ENCODE data around the gene CISH. TPM values are rescaled to one million over a fixed set of nuclear protein-coding genes. Genes with fewer than 3 reads are reported as not detected.

Gene CISH
- total RNA-seq, 1 experiment from 2014 or later: 0.57 TPM

DNA sequence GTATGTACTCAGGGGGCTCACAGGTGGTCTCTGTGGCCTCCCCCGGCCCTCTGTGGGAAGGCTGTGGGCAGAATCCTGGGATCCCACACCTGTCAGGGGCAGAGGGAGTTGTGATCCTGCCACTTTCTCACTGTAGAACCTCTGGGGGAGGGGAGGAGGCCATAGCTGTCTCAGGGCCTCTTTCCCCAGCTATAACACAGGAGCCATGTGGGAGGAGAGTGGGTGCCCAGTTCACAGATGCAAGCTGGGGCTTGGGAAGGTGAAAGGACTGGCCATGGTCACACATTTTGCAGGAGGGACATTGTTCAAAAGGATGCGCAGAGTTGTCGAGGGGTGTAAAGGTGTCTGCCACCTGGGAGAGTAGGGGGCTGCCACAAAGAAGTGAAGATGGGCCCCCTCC, 17.0 kb upstream of the CISH start:
- in situ Hi-C loops (cut with HindIII; ENCODE audit: low pct_unique_long_range_greater_than_20kb, low sequenced_read_pairs) (no loop called here), intact Hi-C loops (cut with micrococcal nuclease; ENCODE audit: unreplicated experiment) (no loop called here)
- BruUV-seq (replicated peaks): no TSS peak
- no peaks in the 10 kb centered on the region for H3K27me3 ChIP-seq (ENCODE audit: control insufficient read depth, insufficient read depth, low read length)
- H3K4me3 ChIP-seq (ENCODE audit: low read depth in 2 of 2, low read length in 2 of 2): no peak overlapping the region
- TF ChIP-seq TCF7L2 (IDR thresholded peaks at IDR 0.05; ENCODE audit: low read depth, low read length): no peak
- TF ChIP-seq SIN3A (IDR thresholded peaks at IDR 0.05; ENCODE audit: borderline replicate concordance, insufficient read depth, low read depth, low read length): no peak
- CTCF ChIA-PET: interaction anchor here (0.6 kb wide), 1 partner anchor 229 kb away, joined by 3 read pairs; no protein-coding TSS in a partner anchor
- no peak for DNase-seq (ENCODE audit: low read depth, low spot score)
- H3K9me3 ChIP-seq (ENCODE audit: control insufficient read depth, insufficient read depth, low read depth, low read length): no peaks in the 10 kb centered on the region
- H3K36me3 ChIP-seq (ENCODE audit: control insufficient read depth, insufficient read depth, low read length): no peaks in the 10 kb centered on the region
- POLR2A ChIA-PET: no interaction called here
- H3K4me1 ChIP-seq (ENCODE audit: control insufficient read depth, insufficient read depth, low read length): no peaks in the 10 kb centered on the region; the same call in 1 of the 2 replicates
- ATAC-seq: no peak
- H3K27ac ChIP-seq (ENCODE audit: low read length): no peak overlapping the region

DNA sequence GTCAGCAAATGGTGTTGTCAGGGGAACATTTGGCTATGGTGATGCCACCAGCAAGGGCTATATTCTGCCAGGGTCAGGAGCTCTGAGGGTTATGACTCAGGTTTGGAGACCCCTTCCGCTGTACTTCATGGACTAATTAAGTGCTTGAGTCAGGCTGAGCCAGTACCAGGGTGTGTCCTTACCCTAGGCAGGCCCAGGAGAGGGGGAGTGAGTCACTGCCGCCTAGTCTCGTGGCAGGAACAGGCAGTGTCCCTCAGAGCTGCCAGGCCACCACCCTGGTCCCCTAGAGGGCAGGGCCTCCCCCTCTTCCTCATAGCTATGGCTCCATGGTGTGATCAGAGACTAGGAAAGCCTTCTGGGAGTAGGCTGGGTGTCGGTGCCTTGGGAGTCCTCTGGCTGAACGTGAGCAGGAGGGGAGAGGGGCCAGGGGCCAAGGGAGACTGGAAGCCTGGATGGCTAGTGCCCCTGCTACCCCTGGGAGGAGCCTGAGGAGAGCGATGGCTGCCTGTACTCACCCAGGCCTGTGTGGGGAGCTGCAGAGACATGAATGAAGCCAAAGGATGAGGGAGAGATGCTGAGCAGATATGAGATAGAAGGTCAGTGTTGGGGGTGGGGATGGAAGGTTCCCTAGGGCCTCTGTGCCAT, 16.0 kb upstream of the CISH start:
- in situ Hi-C loops (cut with HindIII; ENCODE audit: low pct_unique_long_range_greater_than_20kb, low sequenced_read_pairs) (no loop called here), intact Hi-C loops (cut with micrococcal nuclease; ENCODE audit: unreplicated experiment) (no loop called here)
- BruUV-seq (replicated peaks): no TSS peak
- POLR2A ChIA-PET: no interaction called here
- Histone ChIP-seq H3K9me3 (ENCODE audit: control insufficient read depth, insufficient read depth, low read depth, low read length) (no peaks in the 10 kb centered on the region), H3K27ac (ENCODE audit: low read length) (no peak overlapping the region), H3K4me1 (ENCODE audit: control insufficient read depth, insufficient read depth, low read length) (no peaks in the 10 kb centered on the region; the same call in 1 of the 2 replicates), H3K27me3 (ENCODE audit: control insufficient read depth, insufficient read depth, low read length) (no peaks in the 10 kb centered on the region), H3K36me3 (ENCODE audit: control insufficient read depth, insufficient read depth, low read length) (no peaks in the 10 kb centered on the region), H3K4me3 (ENCODE audit: low read depth in 2 of 2, low read length in 2 of 2) (no peak overlapping the region)
- ATAC-seq: peak; percentile 77
- CTCF ChIA-PET: interaction anchor here (0.6 kb wide), 1 partner anchor 230 kb away, joined by 3 read pairs; no protein-coding TSS in a partner anchor
- no peak for DNase-seq (ENCODE audit: low read depth, low spot score)
- TF ChIP-seq, protein P1, sequence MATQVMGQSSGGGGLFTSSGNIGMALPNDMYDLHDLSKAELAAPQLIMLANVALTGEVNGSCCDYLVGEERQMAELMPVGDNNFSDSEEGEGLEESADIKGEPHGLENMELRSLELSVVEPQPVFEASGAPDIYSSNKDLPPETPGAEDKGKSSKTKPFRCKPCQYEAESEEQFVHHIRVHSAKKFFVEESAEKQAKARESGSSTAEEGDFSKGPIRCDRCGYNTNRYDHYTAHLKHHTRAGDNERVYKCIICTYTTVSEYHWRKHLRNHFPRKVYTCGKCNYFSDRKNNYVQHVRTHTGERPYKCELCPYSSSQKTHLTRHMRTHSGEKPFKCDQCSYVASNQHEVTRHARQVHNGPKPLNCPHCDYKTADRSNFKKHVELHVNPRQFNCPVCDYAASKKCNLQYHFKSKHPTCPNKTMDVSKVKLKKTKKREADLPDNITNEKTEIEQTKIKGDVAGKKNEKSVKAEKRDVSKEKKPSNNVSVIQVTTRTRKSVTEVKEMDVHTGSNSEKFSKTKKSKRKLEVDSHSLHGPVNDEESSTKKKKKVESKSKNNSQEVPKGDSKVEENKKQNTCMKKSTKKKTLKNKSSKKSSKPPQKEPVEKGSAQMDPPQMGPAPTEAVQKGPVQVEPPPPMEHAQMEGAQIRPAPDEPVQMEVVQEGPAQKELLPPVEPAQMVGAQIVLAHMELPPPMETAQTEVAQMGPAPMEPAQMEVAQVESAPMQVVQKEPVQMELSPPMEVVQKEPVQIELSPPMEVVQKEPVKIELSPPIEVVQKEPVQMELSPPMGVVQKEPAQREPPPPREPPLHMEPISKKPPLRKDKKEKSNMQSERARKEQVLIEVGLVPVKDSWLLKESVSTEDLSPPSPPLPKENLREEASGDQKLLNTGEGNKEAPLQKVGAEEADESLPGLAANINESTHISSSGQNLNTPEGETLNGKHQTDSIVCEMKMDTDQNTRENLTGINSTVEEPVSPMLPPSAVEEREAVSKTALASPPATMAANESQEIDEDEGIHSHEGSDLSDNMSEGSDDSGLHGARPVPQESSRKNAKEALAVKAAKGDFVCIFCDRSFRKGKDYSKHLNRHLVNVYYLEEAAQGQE (IDR thresholded peaks at IDR 0.05; ENCODE audit: insufficient read depth in 1 of 2, low read depth in 2 of 2, low read length in 1 of 2): no peak
- TF ChIP-seq POLR2AphosphoS5 (IDR thresholded peaks at IDR 0.05; ENCODE audit: low read depth, low read length) (no peak), SIN3A (IDR thresholded peaks at IDR 0.05; ENCODE audit: borderline replicate concordance, insufficient read depth, low read depth, low read length) (no peak), CTCF (IDR thresholded peaks at IDR 0.05) (no peak), TCF7L2 (IDR thresholded peaks at IDR 0.05; ENCODE audit: low read depth, low read length) (no peak)

GRCh38 chr3:50626401-50626800, 14.8 kb upstream of the CISH start:
- TF ChIP-seq TCF7L2 (IDR thresholded peaks at IDR 0.05; ENCODE audit: low read depth, low read length) (no peak), SIN3A (IDR thresholded peaks at IDR 0.05; ENCODE audit: borderline replicate concordance, insufficient read depth, low read depth, low read length) (no peak), POLR2AphosphoS5 (IDR thresholded peaks at IDR 0.05; ENCODE audit: low read depth, low read length) (no peak), CTCF (IDR thresholded peaks at IDR 0.05) (no peak)
- TF ChIP-seq, protein P1 (IDR thresholded peaks at IDR 0.05; ENCODE audit: insufficient read depth in 1 of 2, low read depth in 2 of 2, low read length in 1 of 2): no peak
- CTCF ChIA-PET: no interaction called here
- no TSS peak for BruUV-seq (replicated peaks)
- Histone ChIP-seq H3K27me3 (ENCODE audit: control insufficient read depth, insufficient read depth, low read length) (no peaks in the 10 kb centered on the region), H3K4me1 (ENCODE audit: control insufficient read depth, insufficient read depth, low read length) (no peaks in the 10 kb centered on the region; the same call in 1 of the 2 replicates), H3K4me3 (ENCODE audit: low read depth in 2 of 2, low read length in 2 of 2) (no peak overlapping the region), H3K36me3 (ENCODE audit: control insufficient read depth, insufficient read depth, low read length) (no peaks in the 10 kb centered on the region), H3K9me3 (ENCODE audit: control insufficient read depth, insufficient read depth, low read depth, low read length) (no peaks in the 10 kb centered on the region), H3K27ac (ENCODE audit: low read length) (no peak overlapping the region)
- in situ Hi-C loops (cut with HindIII; ENCODE audit: low pct_unique_long_range_greater_than_20kb, low sequenced_read_pairs): no loop called here
- POLR2A ChIA-PET: no interaction called here
- intact Hi-C loops (cut with micrococcal nuclease; ENCODE audit: unreplicated experiment): no loop called here
- no peak for ATAC-seq
- no peak for DNase-seq (ENCODE audit: low read depth, low spot score)
